GM12872 (cell line): ENCODE measurements around the gene RGS14.
A peak's percentile ranks its signal among the peaks of the same experiment; 100 is the strongest.

Source experiments
- CTCF ChIP-seq: IDR thresholded peaks from 3 replicates; pipeline ENCODE4 v1.5.1; 2011; ENCODE audit warnings: low read depth, mild to moderate bottlenecking, low read length, moderate library complexity; ENCODE audit not compliant: insufficient read depth

RGS14 gene

GRCh38 chr5:177393206-177393765, 35.6 kb downstream of the RGS14 start:
- TF ChIP-seq CTCF: no peak

- no peak for TF ChIP-seq CTCF
Observed at GRCh38 chr5:177393990-177394389, 36.3 kb downstream of the RGS14 start.

- TF ChIP-seq CTCF: no peak
Observed at GRCh38 chr5:177396078-177396477, 38.4 kb downstream of the RGS14 start.

GRCh38 chr5:177396807-177397206, 39.1 kb downstream of the RGS14 start:
- TF ChIP-seq CTCF: no peak

GRCh38 chr5:177397875-177398390, 40.2 kb downstream of the RGS14 start:
- TF ChIP-seq CTCF: no peak

GRCh38 chr5:177399997-177400868, 42.5 kb downstream of the RGS14 start, which contains the start of gene PFN3:
Gene PFN3, minus strand, starts transcription at chr5:177400661. Its CDS starts 85 bp downstream, at chr5:177400576.
- TF ChIP-seq CTCF: no peak

GRCh38 chr5:177402271-177403043, 44.7 kb downstream of the RGS14 start:
- TF ChIP-seq CTCF: peak; percentile 55
